Right atrium auricular region (tissue), 2 donors: Measurements from ENCODE around the gene GAK. TPM values are rescaled to one million over a fixed set of nuclear protein-coding genes. Genes with fewer than 3 reads are reported as not detected.
"Not testable (repeated sequence)": the region's sequence is repeated elsewhere in the genome, so short reads cannot be mapped to it uniquely, and the experiment has no call there.

Experiments used
- DNase-seq: peaks from one replicate; pipeline ENCODE4 v3.0.0-alpha.2; 2019; ENCODE audit warnings: low spot score
- H3K27ac ChIP-seq, 2 donors: fragments of 200-600 bp; sonication (generic); 1 replicate in 1 of 2; 2 replicates in 1 of 2; pipeline ENCODE4 v1.5.1; 2016 to 2019
- H3K27me3 ChIP-seq, 2 donors: fragments of 200-600 bp; sonication (generic); one replicate each; pipeline versions ENCODE4 v1.5.1 to v1.6.0; 2017 to 2019
- H3K36me3 ChIP-seq: fragments of 200-600 bp; sonication (generic); one replicate; pipeline ENCODE4 v1.5.1; 2016
- H3K4me1 ChIP-seq, 2 donors: fragments of 200-600 bp; sonication (generic); one replicate each; pipeline versions ENCODE4 v1.5.1 to v1.6.0; 2017 to 2019
- H3K4me3 ChIP-seq, 2 donors: fragments of 200-600 bp; sonication (generic); 1 replicate in 1 of 2; 2 replicates in 1 of 2; pipeline ENCODE4 v1.5.1; 2017 to 2019; ENCODE audit warnings: mild to moderate bottlenecking in 1 of 2, moderate library complexity in 1 of 2
- H3K9me3 ChIP-seq, 2 donors: fragments of 200-600 bp; sonication (generic); one replicate each; pipeline ENCODE4 v1.5.1; 2019
- CTCF ChIP-seq, 2 donors: fragments of 200-600 bp; sonication (generic); IDR thresholded peaks; one replicate each; pipeline ENCODE4 v1.5.1; 2019; ENCODE audit warnings: antibody characterized with exemption in 2 of 2
- total RNA-seq, 2 donors: library from RNA; depleted of rRNA; stranded (reverse); fragments of >200 nt; gene quantifications; one replicate each; pipeline ENCODE4 v1.1.0, GENCODE V29; 2016

GAK gene
- total RNA-seq, 2 donors from 2014 or later, result 27.8 to 52.2 TPM

GRCh38 chr4:813900-814299 lies 118.2 kb downstream of the GAK start:
- Histone ChIP-seq H3K4me3 (no peak overlapping the region), H3K4me1 (no peaks in the 10 kb centered on the region), H3K27ac (no peak overlapping the region), H3K9me3 (no peaks in the 10 kb centered on the region), H3K27me3 (no peaks in the 10 kb centered on the region), H3K36me3 (no peaks in the 10 kb centered on the region)
- no peak for DNase-seq
- TF ChIP-seq CTCF (IDR thresholded peaks at IDR 0.05), result no peak

- TF ChIP-seq CTCF (IDR thresholded peaks at IDR 0.05), result no peak
- no peak overlapping the region for H3K27ac ChIP-seq
- H3K9me3 ChIP-seq, result peaks cover 0 to 6% of the 10 kb centered on the region in 2 donors
- H3K27me3 ChIP-seq, result no peaks in the 10 kb centered on the region
- no peaks in the 10 kb centered on the region for H3K36me3 ChIP-seq
- no peak for DNase-seq
- no peak overlapping the region for H3K4me3 ChIP-seq
- no peaks in the 10 kb centered on the region for H3K4me1 ChIP-seq
These were observed 123.1 kb downstream of the GAK start for GRCh38 chr4:808860-809570.

- Histone ChIP-seq H3K27me3 (no peaks in the 10 kb centered on the region), H3K9me3 (peaks cover 0 to 6% of the 10 kb centered on the region in 2 donors), H3K27ac (no peak overlapping the region), H3K36me3 (no peaks in the 10 kb centered on the region), H3K4me3 (no peak overlapping the region), H3K4me1 (no peaks in the 10 kb centered on the region)
- no peak for TF ChIP-seq CTCF (IDR thresholded peaks at IDR 0.05)
- no peak for DNase-seq
These were observed 124.3 kb downstream of the GAK start for GRCh38 chr4:807792-808191.

GRCh38 chr4:806979-807378 lies 125.1 kb downstream of the GAK start:
- H3K4me3 ChIP-seq, DNase-seq, H3K9me3 ChIP-seq, H3K27ac ChIP-seq, H3K27me3 ChIP-seq, H3K36me3 ChIP-seq, H3K4me1 ChIP-seq: not testable (repeated sequence)

- TF ChIP-seq CTCF (IDR thresholded peaks at IDR 0.05), result no peak
- no peak overlapping the region for H3K4me3 ChIP-seq
- H3K4me1 ChIP-seq, result no peaks in the 10 kb centered on the region
- H3K9me3 ChIP-seq, result peaks cover 0 to 6% of the 10 kb centered on the region in 2 donors
- H3K27ac ChIP-seq, result no peak overlapping the region
- no peak for DNase-seq
- H3K36me3 ChIP-seq, result no peaks in the 10 kb centered on the region
- H3K27me3 ChIP-seq, result no peaks in the 10 kb centered on the region
These were observed 127.3 kb downstream of the GAK start for GRCh38 chr4:804804-805203.

GRCh38 chr4:803884-804283 lies 128.2 kb downstream of the GAK start:
- no peak overlapping the region for H3K4me3 ChIP-seq
- no peaks in the 10 kb centered on the region for H3K27me3 ChIP-seq
- TF ChIP-seq CTCF (IDR thresholded peaks at IDR 0.05), result no peak
- DNase-seq, result no peak
- no peaks in the 10 kb centered on the region for H3K4me1 ChIP-seq
- no peak overlapping the region for H3K27ac ChIP-seq
- H3K36me3 ChIP-seq, result no peaks in the 10 kb centered on the region
- H3K9me3 ChIP-seq, result peaks cover 0 to 6% of the 10 kb centered on the region in 2 donors
